Neural crest cell (in vitro differentiated cells): ENCODE data around the gene ZNF606. TPM values are rescaled to one million over a fixed set of nuclear protein-coding genes. Genes with fewer than 3 reads are reported as not detected.

Source experiments
- DNase-seq: peaks from one replicate; pipeline ENCODE4 v3.0.0; 2021; ENCODE audit warnings: low read depth, mixed read lengths, low spot score
- H3K27ac Mint-ChIP-seq: one replicate; pipeline ENCODE4 v1.8.0; 2021; ENCODE audit warnings: mild to moderate bottlenecking, mixed read lengths; ENCODE audit not compliant: unreplicated experiment
- H3K27me3 Mint-ChIP-seq: 2 replicates; pipeline ENCODE4 v1.8.0; 2021; ENCODE audit warnings: low read depth, mild to moderate bottlenecking, mixed read lengths
- H3K36me3 Mint-ChIP-seq: 2 replicates; pipeline ENCODE4 v1.8.0; 2021; ENCODE audit warnings: low read depth, mild to moderate bottlenecking, mixed read lengths
- H3K4me1 Mint-ChIP-seq: 2 replicates; pipeline ENCODE4 v1.8.0; 2021; ENCODE audit warnings: mixed read lengths
- H3K4me3 Mint-ChIP-seq: one replicate; pipeline ENCODE4 v1.8.0; 2021; ENCODE audit warnings: mild to moderate bottlenecking, mixed read lengths
- H3K9me3 Mint-ChIP-seq: 2 replicates; pipeline ENCODE4 v1.8.0; 2021; ENCODE audit warnings: mixed read lengths
- total RNA-seq: library from RNA; stranded (reverse); gene quantifications from 2 replicates; pipeline ENCODE4 v1.2.1, GENCODE V29; 2021
- TF ChIP-seq, protein P1 (sequence below): fragments of 200-600 bp; sonication (generic); conservative IDR thresholded peaks from 2 replicates; pipeline ENCODE4 v1.5.0; 2021; ENCODE audit warnings: antibody characterized with exemption, mild to moderate bottlenecking

The ZNF606 gene
- total RNA-seq, 1 donor from 2014 or later = 41.5 TPM

DNA sequence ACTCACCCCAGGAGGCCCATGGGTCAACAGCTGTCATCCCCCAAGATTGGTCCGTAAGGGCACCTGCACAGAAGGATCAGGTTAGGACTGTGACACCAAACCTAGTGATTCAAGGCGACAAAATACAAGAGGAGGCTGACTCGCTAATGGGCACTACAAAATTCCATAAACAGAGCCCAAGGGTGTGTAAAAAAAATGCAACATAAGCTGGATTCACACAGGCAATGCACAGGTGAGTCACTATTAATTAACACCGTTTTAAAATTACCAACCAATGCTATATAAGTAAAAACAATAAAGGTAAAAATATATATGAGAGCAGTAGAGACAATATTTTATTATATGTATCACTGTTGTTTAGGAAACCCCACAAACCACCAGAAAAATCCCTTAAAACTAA lies 1.9 kb downstream of the ZNF606 start:
- TF ChIP-seq, protein P1, sequence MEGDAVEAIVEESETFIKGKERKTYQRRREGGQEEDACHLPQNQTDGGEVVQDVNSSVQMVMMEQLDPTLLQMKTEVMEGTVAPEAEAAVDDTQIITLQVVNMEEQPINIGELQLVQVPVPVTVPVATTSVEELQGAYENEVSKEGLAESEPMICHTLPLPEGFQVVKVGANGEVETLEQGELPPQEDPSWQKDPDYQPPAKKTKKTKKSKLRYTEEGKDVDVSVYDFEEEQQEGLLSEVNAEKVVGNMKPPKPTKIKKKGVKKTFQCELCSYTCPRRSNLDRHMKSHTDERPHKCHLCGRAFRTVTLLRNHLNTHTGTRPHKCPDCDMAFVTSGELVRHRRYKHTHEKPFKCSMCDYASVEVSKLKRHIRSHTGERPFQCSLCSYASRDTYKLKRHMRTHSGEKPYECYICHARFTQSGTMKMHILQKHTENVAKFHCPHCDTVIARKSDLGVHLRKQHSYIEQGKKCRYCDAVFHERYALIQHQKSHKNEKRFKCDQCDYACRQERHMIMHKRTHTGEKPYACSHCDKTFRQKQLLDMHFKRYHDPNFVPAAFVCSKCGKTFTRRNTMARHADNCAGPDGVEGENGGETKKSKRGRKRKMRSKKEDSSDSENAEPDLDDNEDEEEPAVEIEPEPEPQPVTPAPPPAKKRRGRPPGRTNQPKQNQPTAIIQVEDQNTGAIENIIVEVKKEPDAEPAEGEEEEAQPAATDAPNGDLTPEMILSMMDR = no peak
- H3K27me3 Mint-ChIP-seq = peaks cover 4% of the 10 kb centered on the region
- no peak for DNase-seq
- peaks cover 22% of the 10 kb centered on the region for H3K9me3 Mint-ChIP-seq
- peaks cover 19% of the 10 kb centered on the region for H3K4me1 Mint-ChIP-seq
- no peak overlapping the region for H3K27ac Mint-ChIP-seq
- H3K4me3 Mint-ChIP-seq = peak overlapping the region; percentile 91
- peaks cover 92% of the 10 kb centered on the region for H3K36me3 Mint-ChIP-seq

- TF ChIP-seq, protein P1 = no peak
- no peak overlapping the region for H3K27ac Mint-ChIP-seq
- H3K36me3 Mint-ChIP-seq = peaks cover 87% of the 10 kb centered on the region
- no peaks in the 10 kb centered on the region for H3K4me1 Mint-ChIP-seq
- peak overlapping the region; percentile 27 for H3K4me3 Mint-ChIP-seq
- peaks cover 29% of the 10 kb centered on the region for H3K9me3 Mint-ChIP-seq
- peaks cover 4% of the 10 kb centered on the region for H3K27me3 Mint-ChIP-seq
- no peak for DNase-seq
Measured at GRCh38 chr19:57992841-57993240, 9.8 kb downstream of the ZNF606 start.

DNA sequence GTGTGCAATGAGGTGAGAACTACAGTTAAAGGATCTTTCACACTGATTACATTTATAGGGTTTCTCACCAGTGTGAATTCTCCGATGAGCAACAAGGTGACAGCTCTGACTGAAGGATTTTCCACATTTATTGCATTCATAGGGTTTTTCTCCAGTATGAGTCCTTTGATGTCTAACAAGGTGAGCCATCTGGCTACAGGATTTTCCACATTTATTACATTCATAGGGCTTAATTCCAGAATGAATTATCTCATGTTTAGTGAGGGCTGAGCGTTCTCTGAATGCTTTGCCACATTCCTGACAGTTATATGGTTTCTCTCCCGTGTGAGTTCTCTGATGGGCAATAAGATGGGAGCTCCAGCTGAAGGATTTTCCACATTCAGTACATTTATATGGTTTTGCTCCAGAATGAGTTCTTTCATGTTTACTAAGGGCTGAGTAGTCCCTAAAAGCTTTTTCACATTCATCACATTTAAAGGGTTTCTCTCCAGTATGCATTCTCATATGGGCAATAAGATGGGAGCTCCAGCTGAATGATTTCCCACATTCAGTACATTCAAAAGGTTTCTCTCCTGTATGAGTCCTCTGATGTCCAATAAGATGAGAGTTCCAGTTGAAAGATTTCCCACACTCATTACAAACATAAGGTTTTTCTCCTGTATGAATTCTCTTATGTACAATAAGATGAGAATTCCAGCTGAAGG lies 23.9 kb downstream of the ZNF606 start:
- H3K36me3 Mint-ChIP-seq = peaks cover 97% of the 10 kb centered on the region
- DNase-seq = no peak
- H3K4me3 Mint-ChIP-seq = peak overlapping the region; percentile 8
- TF ChIP-seq, protein P1 = no peak
- H3K9me3 Mint-ChIP-seq = peaks cover 54% of the 10 kb centered on the region
- peaks cover 5% of the 10 kb centered on the region for H3K27me3 Mint-ChIP-seq
- no peak overlapping the region for H3K27ac Mint-ChIP-seq
- no peaks in the 10 kb centered on the region for H3K4me1 Mint-ChIP-seq

- no peak within 1 kb of the TSS for H3K27ac Mint-ChIP-seq
- TF ChIP-seq, protein P1 = no peak
Measured at GRCh38 chr19:57974434-57974833, 28.2 kb downstream of the ZNF606 start, which contains the start of gene C19orf18. TSS of gene C19orf18 (minus strand) at chr19:57974534. CDS start at chr19:57974432, 102 bp downstream.

DNA sequence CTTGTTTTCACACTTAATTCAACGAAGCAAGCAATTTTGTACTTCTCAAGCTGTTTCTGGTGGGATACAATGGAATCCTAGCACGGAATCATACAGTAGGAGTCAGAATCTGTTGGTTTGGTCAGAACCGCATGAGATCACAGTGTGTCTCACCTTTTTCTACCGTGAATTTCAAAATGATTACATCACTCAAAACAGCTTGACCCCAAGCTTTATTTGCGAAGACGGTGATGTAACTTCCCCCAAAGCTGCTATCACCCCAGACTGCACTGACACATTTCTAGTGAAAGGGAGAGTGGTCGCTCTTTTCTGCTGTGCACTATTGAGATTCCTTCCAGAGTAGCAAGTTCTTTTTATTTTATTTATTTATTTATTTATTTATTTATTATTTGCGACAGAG lies 37.9 kb downstream of the ZNF606 start:
- DNase-seq = no peak
- Mint-ChIP-seq H3K27ac (no peak overlapping the region), H3K9me3 (peaks cover 18% of the 10 kb centered on the region), H3K4me1 (no peaks in the 10 kb centered on the region), H3K27me3 (no peaks in the 10 kb centered on the region), H3K36me3 (peaks cover 34% of the 10 kb centered on the region), H3K4me3 (no peak overlapping the region)
- TF ChIP-seq, protein P1 = no peak

More at GRCh38 chr19:57974434-57974833, 28.2 kb downstream of the ZNF606 start, which contains the start of gene C19orf18:
- Mint-ChIP-seq H3K4me1 (no peaks in the 10 kb centered on the region), H3K36me3 (peaks cover 83% of the 10 kb centered on the region), H3K27me3 (no peaks in the 10 kb centered on the region), H3K4me3 (peak within 1 kb of the TSS; percentile 64), H3K9me3 (peaks cover 42% of the 10 kb centered on the region)
- DNase-seq = no peak
